Neural cell (in vitro differentiated cells): ENCODE measurements around the gene TAAR1. TPM values are rescaled to one million over a fixed set of nuclear protein-coding genes. Genes with fewer than 3 reads are reported as not detected.
"Not testable (repeated sequence)": the region's sequence is repeated elsewhere in the genome, so short reads cannot be mapped to it uniquely, and the experiment has no call there.

Experiments
- H2AFZ ChIP-seq: fragments of 200-600, 300-800 bp; sonication (generic), shearing (Covaris generic); 2 replicates; pipeline ENCODE4 v1.6.0; 2014; ENCODE audit warnings: low read depth, mild to moderate bottlenecking, antibody characterized with exemption, low read length, moderate library complexity
- H3F3A ChIP-seq: fragments of 200-600 bp; shearing (Covaris generic); 2 replicates; pipeline ENCODE4 v1.6.1; 2016; ENCODE audit warnings: mild to moderate bottlenecking, moderate library complexity, mixed read lengths, antibody characterized with exemption, low read length; ENCODE audit not compliant: insufficient read depth, poor library complexity, severe bottlenecking
- H3K27ac ChIP-seq: fragments of 200-600, 300-800 bp; sonication (generic), shearing (Covaris generic); 2 replicates; pipeline ENCODE4 v1.5.1; 2014; ENCODE audit warnings: mild to moderate bottlenecking, low read length, moderate library complexity
- H3K27me3 ChIP-seq: fragments of 300-800, 200-600 bp; sonication (generic), shearing (Covaris generic); 2 replicates; pipeline ENCODE4 v1.6.0; 2014; ENCODE audit warnings: mild to moderate bottlenecking, low read depth, low read length, moderate library complexity; ENCODE audit not compliant: insufficient read depth
- H3K36me3 ChIP-seq: fragments of 300-800, 200-600 bp; sonication (generic), shearing (Covaris generic); 2 replicates; pipeline ENCODE4 v1.5.1; 2014; ENCODE audit warnings: mild to moderate bottlenecking, antibody characterized with exemption, low read length, moderate library complexity; ENCODE audit not compliant: insufficient read depth
- H3K4me2 ChIP-seq: fragments of 300-800, 200-600 bp; sonication (generic), shearing (Covaris generic); 2 replicates; pipeline ENCODE4 v1.6.0; 2014; ENCODE audit warnings: mild to moderate bottlenecking, low read length
- H3K4me3 ChIP-seq: fragments of 300-800, 200-600 bp; sonication (generic), shearing (Covaris generic); 2 replicates; pipeline ENCODE4 v1.5.1; 2014; ENCODE audit warnings: mild to moderate bottlenecking, low read length, moderate library complexity
- H3K79me2 ChIP-seq: fragments of 200-600 bp; shearing (Covaris generic); replicated peaks from 2 replicates; pipeline ENCODE4 v1.6.0; 2014; ENCODE audit warnings: mild to moderate bottlenecking, low read length, moderate library complexity; ENCODE audit not compliant: insufficient read depth
- H3K9ac ChIP-seq: fragments of 300-800, 200-600 bp; sonication (generic), shearing (Covaris generic); 2 replicates; pipeline ENCODE4 v1.6.1; 2016; ENCODE audit warnings: mild to moderate bottlenecking, low read length, mixed read lengths
- H3K9me2 ChIP-seq: fragments of 200-600 bp; shearing (Covaris generic); 2 replicates; pipeline ENCODE4 v1.6.1; 2016; ENCODE audit warnings: mild to moderate bottlenecking, low read length, mixed read lengths; ENCODE audit not compliant: insufficient read depth
- H3K9me3 ChIP-seq: fragments of 200-600, 300-800 bp; sonication (generic), shearing (Covaris generic); 2 replicates; pipeline ENCODE4 v1.6.1; 2016; ENCODE audit warnings: mild to moderate bottlenecking, mixed run types, low read length, moderate library complexity, mixed read lengths
- H4K20me1 ChIP-seq: fragments of 200-600 bp; shearing (Covaris generic); 2 replicates; pipeline ENCODE4 v1.6.1; 2016; ENCODE audit warnings: mild to moderate bottlenecking, mixed run types; ENCODE audit not compliant: insufficient read depth
- CTCF ChIP-seq: fragments of 450-650 bp; IDR thresholded peaks from 2 replicates; pipeline ENCODE4 v1.5.1; 2014; ENCODE audit warnings: antibody characterized with exemption, mild to moderate bottlenecking, moderate library complexity; ENCODE audit not compliant: poor library complexity, severe bottlenecking
- EP300 ChIP-seq: fragments of 450-650 bp; conservative IDR thresholded peaks from 2 replicates; pipeline ENCODE4 v1.6.1; 2014; ENCODE audit warnings: antibody characterized with exemption, mild to moderate bottlenecking, moderate library complexity; ENCODE audit not compliant: poor library complexity, severe bottlenecking
- EZH2 ChIP-seq: fragments of 200-600, 300-800 bp; shearing (Covaris generic), sonication (generic); IDR thresholded peaks from 2 replicates; pipeline ENCODE4 v1.6.1; 2014; ENCODE audit warnings: antibody characterized with exemption, low read length, borderline replicate concordance, mild to moderate bottlenecking; ENCODE audit not compliant: insufficient read depth, poor library complexity, severe bottlenecking
- MXI1 ChIP-seq: fragments of 450-650 bp; conservative IDR thresholded peaks from 2 replicates; pipeline ENCODE4 v1.6.1; 2014; ENCODE audit warnings: antibody characterized with exemption, mild to moderate bottlenecking; ENCODE audit not compliant: poor library complexity, severe bottlenecking
- POLR2AphosphoS5 ChIP-seq: IDR thresholded peaks from 2 replicates; pipeline ENCODE4 v1.6.1; 2012
- RAD21 ChIP-seq: fragments of 450-650 bp; conservative IDR thresholded peaks from 2 replicates; pipeline ENCODE4 v1.6.1; 2014; ENCODE audit warnings: antibody characterized with exemption, mild to moderate bottlenecking, moderate library complexity
- SMC3 ChIP-seq: fragments of 450-650 bp; conservative IDR thresholded peaks from 2 replicates; pipeline ENCODE4 v1.6.1; 2014; ENCODE audit warnings: antibody characterized with exemption, mild to moderate bottlenecking, moderate library complexity; ENCODE audit not compliant: poor library complexity
- TAF1 ChIP-seq: IDR thresholded peaks from 2 replicates; pipeline ENCODE4 v1.6.1; 2012; ENCODE audit warnings: low read depth
- polyA plus RNA-seq: library from polyadenylated mRNA; depleted of rRNA; stranded (reverse); fragments of >200 nt; gene quantifications from 2 replicates; pipeline ENCODE4 v1.2.3, GENCODE V29; 2014
- TF ChIP-seq, protein P1 (sequence below): IDR thresholded peaks from 2 replicates; pipeline ENCODE4 v1.6.1; 2012; ENCODE audit warnings: borderline replicate concordance

The TAAR1 gene
- polyA plus RNA-seq, 1 donor from 2014 or later: not detected

GRCh38 chr6:132683543-132683942 is 24.6 kb upstream of the TAAR1 start:
- Histone ChIP-seq H3K27ac (no peak overlapping the region), H3K9me3 (no peaks in the 10 kb centered on the region), H3K9ac (no peak overlapping the region), H3K27me3 (no peaks in the 10 kb centered on the region), H4K20me1 (no peaks in the 10 kb centered on the region), H3K4me3 (no peak overlapping the region), H3K79me2 (no peaks in the 10 kb centered on the region), H2AFZ (no peak overlapping the region), H3K4me2 (no peak overlapping the region), H3F3A (no peaks in the 10 kb centered on the region), H3K36me3 (no peaks in the 10 kb centered on the region), H3K9me2 (no peaks in the 10 kb centered on the region)
- TF ChIP-seq CTCF (no peak), TAF1 (no peak), MXI1 (no peak), RAD21 (no peak), EZH2 (no peak), EP300 (no peak), POLR2AphosphoS5 (no peak), SMC3 (no peak)
- TF ChIP-seq, protein P1, sequence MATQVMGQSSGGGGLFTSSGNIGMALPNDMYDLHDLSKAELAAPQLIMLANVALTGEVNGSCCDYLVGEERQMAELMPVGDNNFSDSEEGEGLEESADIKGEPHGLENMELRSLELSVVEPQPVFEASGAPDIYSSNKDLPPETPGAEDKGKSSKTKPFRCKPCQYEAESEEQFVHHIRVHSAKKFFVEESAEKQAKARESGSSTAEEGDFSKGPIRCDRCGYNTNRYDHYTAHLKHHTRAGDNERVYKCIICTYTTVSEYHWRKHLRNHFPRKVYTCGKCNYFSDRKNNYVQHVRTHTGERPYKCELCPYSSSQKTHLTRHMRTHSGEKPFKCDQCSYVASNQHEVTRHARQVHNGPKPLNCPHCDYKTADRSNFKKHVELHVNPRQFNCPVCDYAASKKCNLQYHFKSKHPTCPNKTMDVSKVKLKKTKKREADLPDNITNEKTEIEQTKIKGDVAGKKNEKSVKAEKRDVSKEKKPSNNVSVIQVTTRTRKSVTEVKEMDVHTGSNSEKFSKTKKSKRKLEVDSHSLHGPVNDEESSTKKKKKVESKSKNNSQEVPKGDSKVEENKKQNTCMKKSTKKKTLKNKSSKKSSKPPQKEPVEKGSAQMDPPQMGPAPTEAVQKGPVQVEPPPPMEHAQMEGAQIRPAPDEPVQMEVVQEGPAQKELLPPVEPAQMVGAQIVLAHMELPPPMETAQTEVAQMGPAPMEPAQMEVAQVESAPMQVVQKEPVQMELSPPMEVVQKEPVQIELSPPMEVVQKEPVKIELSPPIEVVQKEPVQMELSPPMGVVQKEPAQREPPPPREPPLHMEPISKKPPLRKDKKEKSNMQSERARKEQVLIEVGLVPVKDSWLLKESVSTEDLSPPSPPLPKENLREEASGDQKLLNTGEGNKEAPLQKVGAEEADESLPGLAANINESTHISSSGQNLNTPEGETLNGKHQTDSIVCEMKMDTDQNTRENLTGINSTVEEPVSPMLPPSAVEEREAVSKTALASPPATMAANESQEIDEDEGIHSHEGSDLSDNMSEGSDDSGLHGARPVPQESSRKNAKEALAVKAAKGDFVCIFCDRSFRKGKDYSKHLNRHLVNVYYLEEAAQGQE: no peak

DNA sequence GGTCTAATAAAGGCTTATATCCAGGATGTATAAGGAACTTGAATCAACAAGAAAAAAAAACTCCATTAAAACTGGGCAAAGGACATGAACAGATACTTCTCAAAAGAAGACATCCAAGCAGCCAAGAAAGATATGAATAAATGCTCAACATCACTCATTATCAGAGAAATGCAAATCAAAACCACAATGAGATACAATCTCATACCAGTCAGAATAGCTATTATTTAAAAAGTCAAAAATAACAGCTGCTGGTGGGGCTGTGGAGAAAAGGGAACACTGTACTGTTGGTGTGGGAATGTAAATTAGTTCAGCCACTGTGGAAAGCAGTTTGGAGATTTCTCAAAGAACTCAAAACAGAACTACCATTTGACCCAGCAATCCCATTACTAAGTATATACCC is 20.1 kb upstream of the TAAR1 start:
- H3K79me2 ChIP-seq, H3K4me3 ChIP-seq, H3K27ac ChIP-seq, H3F3A ChIP-seq, H3K9me2 ChIP-seq, H3K9me3 ChIP-seq, H4K20me1 ChIP-seq, H3K27me3 ChIP-seq, H2AFZ ChIP-seq, H3K9ac ChIP-seq, H3K4me2 ChIP-seq, H3K36me3 ChIP-seq: not testable (repeated sequence)

DNA sequence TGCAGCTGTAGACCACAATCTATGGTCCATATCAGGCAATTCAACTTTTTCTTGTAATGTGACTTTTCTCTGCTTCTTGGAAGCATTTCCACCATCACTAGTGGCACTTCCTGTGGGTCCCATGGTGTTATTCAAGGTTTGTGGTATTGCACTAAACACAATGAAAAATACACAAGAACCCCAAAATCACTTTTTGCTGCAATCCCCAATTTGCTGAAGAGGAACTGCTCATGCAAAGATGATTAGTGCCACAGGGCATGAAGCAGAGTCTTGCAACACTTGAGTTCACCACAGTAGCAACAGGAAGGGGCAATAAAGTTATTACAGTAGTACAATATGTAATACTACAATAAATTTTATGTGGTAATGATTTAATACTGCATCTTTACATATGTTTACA is 16.8 kb upstream of the TAAR1 start:
- H3K79me2 ChIP-seq: no peaks in the 10 kb centered on the region
- H3K27ac ChIP-seq: no peak overlapping the region
- TF ChIP-seq CTCF: no peak
- TF ChIP-seq MXI1: no peak
- no peak for TF ChIP-seq EP300
- TF ChIP-seq EZH2: no peak
- TF ChIP-seq, protein P1: no peak
- no peak for TF ChIP-seq POLR2AphosphoS5
- TF ChIP-seq TAF1: no peak
- no peak overlapping the region for H3K9ac ChIP-seq
- no peaks in the 10 kb centered on the region for H3K27me3 ChIP-seq
- H3K4me2 ChIP-seq: no peak overlapping the region
- H2AFZ ChIP-seq: no peak overlapping the region
- H3K9me2 ChIP-seq: no peaks in the 10 kb centered on the region
- no peaks in the 10 kb centered on the region for H4K20me1 ChIP-seq
- no peaks in the 10 kb centered on the region for H3F3A ChIP-seq
- H3K36me3 ChIP-seq: no peaks in the 10 kb centered on the region
- H3K4me3 ChIP-seq: no peak overlapping the region
- no peaks in the 10 kb centered on the region for H3K9me3 ChIP-seq
